GM12878 (cell line): ENCODE results near the gene TEX51. TPM values are rescaled to one million over a fixed set of nuclear protein-coding genes. Genes with fewer than 3 reads are reported as not detected.

ENCODE experiments used
- ATAC-seq: fragments of 200-7000 bp; cut with Tn5 transposase; 3 replicates; pipeline ENCODE4 v1.9.1; 2020; ENCODE audit warnings: mild to moderate bottlenecking, moderate library complexity
- BruUV-seq: library from RNA; stranded (reverse); fragments of 400-500 nt; replicated peaks from 2 replicates; lab custom pipeline; 2021; lab: Mats Ljungman, UMichigan
- CTCF ChIA-PET: fragments of 300-600 bp; sonication (Branson Sonifier 250); formaldehyde crosslinking; extraction: SDS; loops from one replicate; lab custom pipeline; 2021; ENCODE audit warnings: inconsistent platforms; lab: Yijun Ruan, JAX
- POLR2A ChIA-PET: fragments of 350-600 bp; formaldehyde crosslinking; extraction: SDS; loops from one replicate; lab custom pipeline; 2021; ENCODE audit warnings: inconsistent platforms; lab: Charles Lee
- RAD21 ChIA-PET: fragments of 300-600 bp; sonication (Branson Sonifier 250); formaldehyde crosslinking; loops from one replicate; lab custom pipeline; 2023; ENCODE audit warnings: antibody characterized with exemption; ENCODE audit not compliant: unreplicated experiment; lab: Charles Lee
- SMC1A ChIA-PET: fragments of 300-600 bp; sonication (Branson Sonifier 250); formaldehyde crosslinking; loops from one replicate; lab custom pipeline; 2023; ENCODE audit not compliant: unreplicated experiment, uncharacterized antibody; lab: Charles Lee
- DNase-seq: peaks from one replicate; pipeline ENCODE4 v3.0.0-alpha.2; 2011; ENCODE audit warnings: low read depth, low spot score
- FAIRE-seq: peaks from 3 replicates; lab custom pipeline; 2011; peaks lifted over from hg19 to GRCh38; lab: Jason Lieb, UNC
- H2AFZ ChIP-seq: 2 replicates; pipeline ENCODE4 v1.6.0; 2011; ENCODE audit warnings: low read depth, low read length, control low read depth; ENCODE audit not compliant: control insufficient read depth
- H3K27ac ChIP-seq: 2 replicates; pipeline ENCODE4 v1.5.1; 2011; ENCODE audit warnings: control low read depth; ENCODE audit not compliant: control insufficient read depth, insufficient read depth
- H3K27me3 ChIP-seq, 2 experiments: replicated peaks in 1 of 2; 2 replicates each; pipeline versions ENCODE4 v1.6.0 to v1.6.1; 2011; ENCODE audit warnings: low read length in 1 of 2; ENCODE audit not compliant: control insufficient read depth in 2 of 2, insufficient read depth in 2 of 2
- H3K36me3 ChIP-seq, 2 experiments: 2 replicates each; pipeline ENCODE4 v1.5.1; 2011; ENCODE audit warnings: low read length in 1 of 2; ENCODE audit not compliant: control insufficient read depth in 2 of 2, insufficient read depth in 2 of 2
- H3K4me1 ChIP-seq: 2 replicates; pipeline ENCODE4 v1.6.1; 2011; ENCODE audit warnings: mild to moderate bottlenecking, low read length, moderate library complexity, mixed read lengths; ENCODE audit not compliant: control insufficient read depth, insufficient read depth
- H3K4me2 ChIP-seq: 2 replicates; pipeline ENCODE4 v1.6.0; 2011; ENCODE audit warnings: control low read depth; ENCODE audit not compliant: control insufficient read depth, insufficient read depth
- H3K4me3 ChIP-seq: fragments of 200-600 bp; sonication (generic); 2 replicates; pipeline ENCODE4 v1.5.1; 2016
- H3K79me2 ChIP-seq: 2 replicates; pipeline ENCODE4 v1.6.0; 2011; ENCODE audit warnings: low read length; ENCODE audit not compliant: control insufficient read depth, insufficient read depth
- H3K9ac ChIP-seq: 2 replicates; pipeline ENCODE4 v1.8.0; 2011; ENCODE audit warnings: low read length, control low read depth, mixed read lengths; ENCODE audit not compliant: control insufficient read depth, insufficient read depth
- H3K9me3 ChIP-seq: replicated peaks from 3 replicates; pipeline ENCODE4 v1.5.1; 2011; ENCODE audit warnings: mild to moderate bottlenecking, low read length; ENCODE audit not compliant: control insufficient read depth, insufficient read depth
- H4K20me1 ChIP-seq: 2 replicates; pipeline ENCODE4 v1.6.0; 2011; ENCODE audit not compliant: control insufficient read depth, insufficient read depth
- CHD2 ChIP-seq: IDR thresholded peaks from 2 replicates; pipeline ENCODE4 v1.6.1; 2011; ENCODE audit warnings: low read depth, low read length, improper control_type of control experiment, borderline replicate concordance
- CREB1 ChIP-seq: IDR thresholded peaks from 2 replicates; pipeline ENCODE4 v1.6.1; 2012; ENCODE audit warnings: low read depth, mild to moderate bottlenecking, inconsistent platforms
- ETV6 ChIP-seq, 2 experiments: fragments of 450-650 bp in 1 of 2; IDR thresholded peaks in 1 of 2; conservative IDR thresholded peaks in 1 of 2; 2 replicates each; pipeline ENCODE4 v1.6.1; 2014; ENCODE audit warnings: antibody characterized with exemption in 1 of 2, borderline replicate concordance in 1 of 2, low read depth in 1 of 2, mild to moderate bottlenecking in 1 of 2, moderate library complexity in 1 of 2
- HDGF ChIP-seq: fragments of 450-650 bp; IDR thresholded peaks from 2 replicates; pipeline ENCODE4 v1.6.1; 2016; ENCODE audit warnings: antibody characterized with exemption
- NFIC ChIP-seq: IDR thresholded peaks from 2 replicates; pipeline ENCODE4 v1.6.1; 2012; ENCODE audit warnings: low read depth, mild to moderate bottlenecking, inconsistent platforms, low read length, moderate library complexity
- PML ChIP-seq: IDR thresholded peaks from 2 replicates; pipeline ENCODE4 v1.6.1; 2012; ENCODE audit warnings: low read length, inconsistent platforms
- RAD21 ChIP-seq: IDR thresholded peaks from 2 replicates; pipeline ENCODE4 v1.6.1; 2011; ENCODE audit warnings: mild to moderate bottlenecking, low read depth, low read length, moderate library complexity; ENCODE audit not compliant: insufficient read depth
- SMC3 ChIP-seq: IDR thresholded peaks from 2 replicates; pipeline ENCODE4 v1.6.1; 2011; ENCODE audit warnings: low read length, improper control_type of control experiment, borderline replicate concordance
- SREBF2 ChIP-seq: IDR thresholded peaks from 2 replicates; pipeline ENCODE4 v1.6.1; 2012; ENCODE audit warnings: mild to moderate bottlenecking, low read length
- TBL1XR1 ChIP-seq: IDR thresholded peaks from 2 replicates; pipeline ENCODE4 v1.6.1; 2012; ENCODE audit warnings: low read depth, low read length, improper control_type of control experiment
- ZNF207 ChIP-seq: fragments of 450-650 bp; IDR thresholded peaks from 2 replicates; pipeline ENCODE4 v1.6.1; 2014; ENCODE audit warnings: antibody characterized with exemption, mild to moderate bottlenecking, borderline replicate concordance
- ZSCAN29 ChIP-seq: fragments of 450-650 bp; IDR thresholded peaks from 2 replicates; pipeline ENCODE4 v1.6.1; 2017; ENCODE audit warnings: mild to moderate bottlenecking, moderate library complexity
- in situ Hi-C: fragments of 300-500 bp; cut with MboI; formaldehyde crosslinking; loops from 9 replicates; pipeline ENCODE4 v1.14.3; 2018; ENCODE audit warnings: mixed read lengths
- intact Hi-C: fragments of 100-400 bp; cut with micrococcal nuclease; formaldehyde crosslinking; loops from one replicate; pipeline ENCODE4 v1.14.2; 2022; ENCODE audit not compliant: unreplicated experiment
- polyA plus RNA-seq, 11 experiments: library from polyadenylated mRNA; depleted of rRNA in 4 of 11; unstranded in 6 of 11; stranded (reverse) in 5 of 11; fragments of >200 nt; fragmentation: Nextera tagmentation in 4 of 11; fragmentation: Illumina TruSeq in 1 of 11; extraction: Ambion mirVana in 4 of 11; extraction: Trizol in 1 of 11; gene quantifications; 1 replicate in 1 of 11; 2 replicates in 10 of 11; pipeline versions ENCODE4 v1.2.1 to v1.2.3, GENCODE V29; 2011 to 2016; ENCODE audit warnings: inconsistent platforms in 2 of 11, missing spikeins in 2 of 11, low read depth in 1 of 11
- total RNA-seq, 4 experiments: library from RNA; depleted of rRNA in 3 of 4; stranded (reverse); fragments of >200 nt in 3 of 4; fragmentation: Illumina TruSeq in 1 of 4; extraction: Trizol in 1 of 4; gene quantifications; 2 replicates each; pipeline versions ENCODE4 v1.2.1 to v1.2.3, GENCODE V29; 2013 to 2021
- TF ChIP-seq, protein P1 (sequence below): fragments of 450-650 bp; IDR thresholded peaks from 2 replicates; pipeline ENCODE4 v1.6.1; 2018; ENCODE audit warnings: borderline replicate concordance, mild to moderate bottlenecking; ENCODE audit not compliant: partially characterized antibody
- TF ChIP-seq, protein P2 (sequence below): IDR thresholded peaks from 2 replicates; pipeline ENCODE4 v1.6.1; 2011; ENCODE audit warnings: mild to moderate bottlenecking, low read depth, low read length, moderate library complexity; ENCODE audit not compliant: insufficient replicate concordance
- TF ChIP-seq, protein P3 (sequence below): fragments of 450-650 bp; IDR thresholded peaks from 2 replicates; pipeline ENCODE4 v1.6.1; 2018; ENCODE audit warnings: mild to moderate bottlenecking, low read depth, moderate library complexity; ENCODE audit not compliant: partially characterized antibody
- TF ChIP-seq, protein P4 (sequence below): fragments of 450-650 bp; formaldehyde crosslinking; IDR thresholded peaks from 2 replicates; pipeline ENCODE4 v1.4.0; 2022; ENCODE audit warnings: mild to moderate bottlenecking, moderate library complexity

TEX51 gene
- total and polyA plus RNA-seq, 10 of the 15 experiments (the other 5 are each of a cell fraction or from before 2014, with no cell fraction given) = not detected

DNA sequence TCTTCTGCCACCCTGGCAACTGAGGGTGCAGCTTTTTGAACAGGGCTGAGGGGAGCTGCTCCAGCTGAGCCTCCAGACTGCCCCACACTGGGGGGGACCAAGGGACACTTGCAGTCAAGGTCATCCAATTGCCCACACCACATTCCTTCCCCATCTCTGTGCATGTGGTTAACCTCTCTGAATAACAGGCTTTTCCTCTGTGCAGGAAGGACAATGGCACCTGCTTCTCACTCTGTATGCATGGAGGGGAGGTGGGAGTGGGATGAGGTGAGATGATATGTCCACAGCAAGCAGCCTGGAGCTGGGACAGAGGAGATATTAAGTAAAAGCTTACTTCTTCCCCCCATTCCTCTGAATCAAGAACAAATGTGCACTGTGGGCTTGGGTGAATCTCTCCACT is 39.1 kb upstream of the TEX51 start:
- in situ Hi-C loops = no loop called here
- H2AFZ ChIP-seq = no peak overlapping the region
- no TSS peak for BruUV-seq
- DNase-seq (no peak), FAIRE-seq (no peak), ATAC-seq (no peak)
- intact Hi-C loops = no loop called here
- H3K27ac ChIP-seq = no peak overlapping the region
- H3K4me1 ChIP-seq = no peaks in the 10 kb centered on the region
- ChIA-PET RAD21 (no interaction called here), CTCF (no interaction called here), POLR2A (no interaction called here), SMC1A (no interaction called here)
- H3K79me2 ChIP-seq = no peaks in the 10 kb centered on the region
- no peaks in the 10 kb centered on the region for H4K20me1 ChIP-seq
- no peaks in the 10 kb centered on the region for H3K36me3 ChIP-seq
- H3K9me3 ChIP-seq = no peaks in the 10 kb centered on the region
- peaks cover under 1% of the 10 kb centered on the region in 2 experiments; a peak in 2 of 4 replicates for H3K27me3 ChIP-seq
- H3K9ac ChIP-seq = no peak overlapping the region
- H3K4me2 ChIP-seq = no peak overlapping the region
- H3K4me3 ChIP-seq = no peak overlapping the region
- TF ChIP-seq ZSCAN29 (no peak), SREBF2 (no peak), CHD2 (no peak), CREB1 (no peak), HDGF (no peak), NFIC (no peak), ETV6 (conservative IDR thresholded peaks at IDR 0.05 in 1 of 2, IDR thresholded peaks at IDR 0.05 in 1 of 2; ENCODE audit: borderline replicate concordance in 1 of 2, low read depth in 1 of 2) (no peak), ZNF207 (no peak), SMC3 (no peak), PML (no peak), RAD21 (no peak), TBL1XR1 (no peak)
- TF ChIP-seq, protein P1, sequence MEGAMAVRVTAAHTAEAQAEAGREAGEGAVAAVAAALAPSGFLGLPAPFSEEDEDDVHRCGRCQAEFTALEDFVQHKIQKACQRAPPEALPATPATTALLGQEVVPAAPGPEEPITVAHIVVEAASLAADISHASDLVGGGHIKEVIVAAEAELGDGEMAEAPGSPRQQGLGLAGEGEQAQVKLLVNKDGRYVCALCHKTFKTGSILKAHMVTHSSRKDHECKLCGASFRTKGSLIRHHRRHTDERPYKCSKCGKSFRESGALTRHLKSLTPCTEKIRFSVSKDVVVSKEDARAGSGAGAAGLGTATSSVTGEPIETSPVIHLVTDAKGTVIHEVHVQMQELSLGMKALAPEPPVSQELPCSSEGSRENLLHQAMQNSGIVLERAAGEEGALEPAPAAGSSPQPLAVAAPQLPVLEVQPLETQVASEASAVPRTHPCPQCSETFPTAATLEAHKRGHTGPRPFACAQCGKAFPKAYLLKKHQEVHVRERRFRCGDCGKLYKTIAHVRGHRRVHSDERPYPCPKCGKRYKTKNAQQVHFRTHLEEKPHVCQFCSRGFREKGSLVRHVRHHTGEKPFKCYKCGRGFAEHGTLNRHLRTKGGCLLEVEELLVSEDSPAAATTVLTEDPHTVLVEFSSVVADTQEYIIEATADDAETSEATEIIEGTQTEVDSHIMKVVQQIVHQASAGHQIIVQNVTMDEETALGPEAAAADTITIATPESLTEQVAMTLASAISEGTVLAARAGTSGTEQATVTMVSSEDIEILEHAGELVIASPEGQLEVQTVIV = no peak
- TF ChIP-seq, protein P2, sequence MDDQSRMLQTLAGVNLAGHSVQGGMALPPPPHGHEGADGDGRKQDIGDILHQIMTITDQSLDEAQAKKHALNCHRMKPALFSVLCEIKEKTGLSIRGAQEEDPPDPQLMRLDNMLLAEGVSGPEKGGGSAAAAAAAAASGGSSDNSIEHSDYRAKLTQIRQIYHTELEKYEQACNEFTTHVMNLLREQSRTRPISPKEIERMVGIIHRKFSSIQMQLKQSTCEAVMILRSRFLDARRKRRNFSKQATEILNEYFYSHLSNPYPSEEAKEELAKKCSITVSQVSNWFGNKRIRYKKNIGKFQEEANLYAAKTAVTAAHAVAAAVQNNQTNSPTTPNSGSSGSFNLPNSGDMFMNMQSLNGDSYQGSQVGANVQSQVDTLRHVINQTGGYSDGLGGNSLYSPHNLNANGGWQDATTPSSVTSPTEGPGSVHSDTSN = no peak
- TF ChIP-seq, protein P3, sequence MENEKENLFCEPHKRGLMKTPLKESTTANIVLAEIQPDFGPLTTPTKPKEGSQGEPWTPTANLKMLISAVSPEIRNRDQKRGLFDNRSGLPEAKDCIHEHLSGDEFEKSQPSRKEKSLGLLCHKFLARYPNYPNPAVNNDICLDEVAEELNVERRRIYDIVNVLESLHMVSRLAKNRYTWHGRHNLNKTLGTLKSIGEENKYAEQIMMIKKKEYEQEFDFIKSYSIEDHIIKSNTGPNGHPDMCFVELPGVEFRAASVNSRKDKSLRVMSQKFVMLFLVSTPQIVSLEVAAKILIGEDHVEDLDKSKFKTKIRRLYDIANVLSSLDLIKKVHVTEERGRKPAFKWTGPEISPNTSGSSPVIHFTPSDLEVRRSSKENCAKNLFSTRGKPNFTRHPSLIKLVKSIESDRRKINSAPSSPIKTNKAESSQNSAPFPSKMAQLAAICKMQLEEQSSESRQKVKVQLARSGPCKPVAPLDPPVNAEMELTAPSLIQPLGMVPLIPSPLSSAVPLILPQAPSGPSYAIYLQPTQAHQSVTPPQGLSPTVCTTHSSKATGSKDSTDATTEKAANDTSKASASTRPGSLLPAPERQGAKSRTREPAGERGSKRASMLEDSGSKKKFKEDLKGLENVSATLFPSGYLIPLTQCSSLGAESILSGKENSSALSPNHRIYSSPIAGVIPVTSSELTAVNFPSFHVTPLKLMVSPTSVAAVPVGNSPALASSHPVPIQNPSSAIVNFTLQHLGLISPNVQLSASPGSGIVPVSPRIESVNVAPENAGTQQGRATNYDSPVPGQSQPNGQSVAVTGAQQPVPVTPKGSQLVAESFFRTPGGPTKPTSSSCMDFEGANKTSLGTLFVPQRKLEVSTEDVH = no peak
- TF ChIP-seq, protein P4, sequence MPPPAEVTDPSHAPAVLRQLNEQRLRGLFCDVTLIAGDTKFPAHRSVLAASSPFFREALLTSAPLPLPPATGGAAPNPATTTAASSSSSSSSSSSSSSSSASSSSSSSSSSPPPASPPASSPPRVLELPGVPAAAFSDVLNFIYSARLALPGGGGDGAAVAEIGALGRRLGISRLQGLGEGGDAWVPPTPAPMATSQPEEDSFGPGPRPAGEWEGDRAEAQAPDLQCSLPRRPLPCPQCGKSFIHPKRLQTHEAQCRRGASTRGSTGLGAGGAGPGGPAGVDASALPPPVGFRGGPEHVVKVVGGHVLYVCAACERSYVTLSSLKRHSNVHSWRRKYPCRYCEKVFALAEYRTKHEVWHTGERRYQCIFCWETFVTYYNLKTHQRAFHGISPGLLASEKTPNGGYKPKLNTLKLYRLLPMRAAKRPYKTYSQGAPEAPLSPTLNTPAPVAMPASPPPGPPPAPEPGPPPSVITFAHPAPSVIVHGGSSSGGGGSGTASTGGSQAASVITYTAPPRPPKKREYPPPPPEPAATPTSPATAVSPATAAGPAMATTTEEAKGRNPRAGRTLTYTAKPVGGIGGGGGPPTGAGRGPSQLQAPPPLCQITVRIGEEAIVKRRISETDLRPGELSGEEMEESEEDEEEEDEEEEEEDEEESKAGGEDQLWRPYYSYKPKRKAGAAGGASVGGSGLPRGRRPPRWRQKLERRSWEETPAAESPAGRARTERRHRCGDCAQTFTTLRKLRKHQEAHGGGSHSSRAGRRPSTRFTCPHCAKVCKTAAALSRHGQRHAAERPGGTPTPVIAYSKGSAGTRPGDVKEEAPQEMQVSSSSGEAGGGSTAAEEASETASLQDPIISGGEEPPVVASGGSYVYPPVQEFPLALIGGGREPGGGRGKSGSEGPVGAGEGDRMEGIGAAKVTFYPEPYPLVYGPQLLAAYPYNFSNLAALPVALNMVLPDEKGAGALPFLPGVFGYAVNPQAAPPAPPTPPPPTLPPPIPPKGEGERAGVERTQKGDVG (CRISPR knock-in tag) = no peak
